Loucy (cell line): ENCODE results near the gene GOLGA7B.

Experiments used
- CTCF ChIP-seq: fragments of 200-600 bp; sonication (generic); conservative IDR thresholded peaks from 2 replicates; pipeline ENCODE4 v1.5.1; 2014; ENCODE audit warnings: mild to moderate bottlenecking, antibody characterized with exemption, low read length
- EZH2phosphoT487 ChIP-seq: fragments of 200-600 bp; IDR thresholded peaks from 2 replicates; pipeline ENCODE4 v1.6.1; 2018; ENCODE audit warnings: antibody characterized with exemption, mild to moderate bottlenecking, moderate library complexity, borderline replicate concordance

GRCh38 chr10:97911217-97911616 is 61.6 kb downstream of the GOLGA7B start:
- no peak for TF ChIP-seq CTCF
- TF ChIP-seq EZH2phosphoT487 = no peak
